SW480 (cell line): ENCODE results near the gene RTEL1.
"Not testable (repeated sequence)": the region's sequence is repeated elsewhere in the genome, so short reads cannot be mapped to it uniquely, and the experiment has no call there.

Experiments used
- DNase-seq: peaks from one replicate; pipeline ENCODE4 v3.0.0-alpha.2; 2016; ENCODE audit warnings: low spot score

RTEL1 gene, protein sequence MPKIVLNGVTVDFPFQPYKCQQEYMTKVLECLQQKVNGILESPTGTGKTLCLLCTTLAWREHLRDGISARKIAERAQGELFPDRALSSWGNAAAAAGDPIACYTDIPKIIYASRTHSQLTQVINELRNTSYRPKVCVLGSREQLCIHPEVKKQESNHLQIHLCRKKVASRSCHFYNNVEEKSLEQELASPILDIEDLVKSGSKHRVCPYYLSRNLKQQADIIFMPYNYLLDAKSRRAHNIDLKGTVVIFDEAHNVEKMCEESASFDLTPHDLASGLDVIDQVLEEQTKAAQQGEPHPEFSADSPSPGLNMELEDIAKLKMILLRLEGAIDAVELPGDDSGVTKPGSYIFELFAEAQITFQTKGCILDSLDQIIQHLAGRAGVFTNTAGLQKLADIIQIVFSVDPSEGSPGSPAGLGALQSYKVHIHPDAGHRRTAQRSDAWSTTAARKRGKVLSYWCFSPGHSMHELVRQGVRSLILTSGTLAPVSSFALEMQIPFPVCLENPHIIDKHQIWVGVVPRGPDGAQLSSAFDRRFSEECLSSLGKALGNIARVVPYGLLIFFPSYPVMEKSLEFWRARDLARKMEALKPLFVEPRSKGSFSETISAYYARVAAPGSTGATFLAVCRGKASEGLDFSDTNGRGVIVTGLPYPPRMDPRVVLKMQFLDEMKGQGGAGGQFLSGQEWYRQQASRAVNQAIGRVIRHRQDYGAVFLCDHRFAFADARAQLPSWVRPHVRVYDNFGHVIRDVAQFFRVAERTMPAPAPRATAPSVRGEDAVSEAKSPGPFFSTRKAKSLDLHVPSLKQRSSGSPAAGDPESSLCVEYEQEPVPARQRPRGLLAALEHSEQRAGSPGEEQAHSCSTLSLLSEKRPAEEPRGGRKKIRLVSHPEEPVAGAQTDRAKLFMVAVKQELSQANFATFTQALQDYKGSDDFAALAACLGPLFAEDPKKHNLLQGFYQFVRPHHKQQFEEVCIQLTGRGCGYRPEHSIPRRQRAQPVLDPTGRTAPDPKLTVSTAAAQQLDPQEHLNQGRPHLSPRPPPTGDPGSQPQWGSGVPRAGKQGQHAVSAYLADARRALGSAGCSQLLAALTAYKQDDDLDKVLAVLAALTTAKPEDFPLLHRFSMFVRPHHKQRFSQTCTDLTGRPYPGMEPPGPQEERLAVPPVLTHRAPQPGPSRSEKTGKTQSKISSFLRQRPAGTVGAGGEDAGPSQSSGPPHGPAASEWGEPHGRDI (N-terminal part only)

GRCh38 chr20:63657937-63658748 is at the start of gene RTEL1:
RTEL1 (plus strand) TSS chr20:63658312; CDS start chr20:63659403, 1,091 bp downstream.
- DNase-seq: peak; percentile 93

- no peak for DNase-seq
Measured at GRCh38 chr20:63610581-63611435, 47.3 kb upstream of the RTEL1 start.

GRCh38 chr20:63611646-63612045 is 46.5 kb upstream of the RTEL1 start:
- DNase-seq: no peak

GRCh38 chr20:63612276-63612931 is 45.7 kb upstream of the RTEL1 start:
- no peak for DNase-seq

DNA sequence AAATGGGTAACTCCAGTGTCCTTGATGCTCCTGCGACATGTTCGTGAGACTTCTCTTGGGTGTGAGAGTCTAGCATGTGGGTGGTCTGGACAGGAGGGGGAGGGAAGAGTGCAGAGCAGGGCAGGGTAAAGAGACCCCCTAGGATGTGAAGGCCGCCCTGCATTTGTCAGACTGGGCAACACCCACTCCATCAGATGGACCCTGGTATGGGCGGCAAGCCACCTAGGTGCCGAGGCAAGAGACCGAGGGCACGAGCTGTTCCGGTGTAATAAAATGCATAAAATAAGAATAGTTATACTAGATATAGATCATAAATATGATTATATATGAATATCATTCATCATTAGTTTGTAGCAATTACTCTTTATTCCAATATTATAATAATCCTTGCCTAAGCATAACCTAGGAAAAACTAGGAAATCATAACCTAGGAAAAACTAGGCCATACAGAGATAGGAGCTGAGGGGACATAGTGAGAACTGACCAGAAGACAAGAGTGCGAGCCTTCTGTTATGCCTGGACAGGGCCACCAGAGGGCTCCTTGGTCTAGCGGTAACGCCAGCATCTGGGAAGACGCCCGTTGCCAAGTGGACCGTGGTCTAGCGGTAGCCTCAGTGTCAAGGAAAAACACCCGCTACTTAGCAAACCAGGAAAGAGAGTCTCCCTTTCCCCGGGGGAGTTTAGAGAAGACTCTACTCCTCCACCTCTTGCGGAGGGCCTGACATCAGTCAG is 44.1 kb upstream of the RTEL1 start:
- not testable (repeated sequence) for DNase-seq

DNA sequence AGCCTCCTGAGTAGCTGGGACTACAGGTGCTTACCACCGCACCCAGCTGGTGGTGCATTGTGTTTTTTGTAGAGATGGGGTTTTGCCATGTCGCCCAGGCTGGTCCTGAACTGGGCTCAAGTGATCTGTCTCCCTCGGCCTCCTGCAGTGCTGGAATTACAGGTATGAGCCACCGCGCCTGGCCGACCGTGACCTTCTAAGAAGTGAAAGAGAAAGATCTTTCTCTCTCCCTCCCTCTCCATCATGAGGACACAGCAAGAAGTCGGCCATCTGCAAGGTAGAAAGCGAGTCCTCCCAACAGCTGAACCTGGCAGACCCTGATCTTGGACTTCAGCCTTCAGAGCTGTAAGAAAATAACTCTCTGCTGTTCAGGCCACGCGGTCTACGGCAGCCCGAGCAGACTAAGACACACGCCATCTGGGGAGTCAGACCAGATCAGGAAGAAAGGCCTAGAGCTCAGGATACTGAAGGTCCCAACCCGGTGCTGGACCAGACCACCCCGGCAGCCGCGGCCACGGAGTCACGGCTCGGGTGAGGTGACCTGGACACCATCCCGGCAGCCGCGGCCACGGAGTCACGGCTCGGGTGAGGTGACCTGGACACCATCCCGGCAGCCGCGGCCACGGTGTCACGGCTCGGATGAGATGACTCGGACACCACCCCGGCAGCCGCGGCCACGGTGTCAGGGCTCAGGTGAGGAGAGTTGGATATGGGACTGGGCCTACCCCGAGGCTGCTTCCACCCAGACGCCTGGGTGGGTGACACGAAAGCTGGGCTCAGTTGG is 40.8 kb upstream of the RTEL1 start:
- DNase-seq: no peak

DNA sequence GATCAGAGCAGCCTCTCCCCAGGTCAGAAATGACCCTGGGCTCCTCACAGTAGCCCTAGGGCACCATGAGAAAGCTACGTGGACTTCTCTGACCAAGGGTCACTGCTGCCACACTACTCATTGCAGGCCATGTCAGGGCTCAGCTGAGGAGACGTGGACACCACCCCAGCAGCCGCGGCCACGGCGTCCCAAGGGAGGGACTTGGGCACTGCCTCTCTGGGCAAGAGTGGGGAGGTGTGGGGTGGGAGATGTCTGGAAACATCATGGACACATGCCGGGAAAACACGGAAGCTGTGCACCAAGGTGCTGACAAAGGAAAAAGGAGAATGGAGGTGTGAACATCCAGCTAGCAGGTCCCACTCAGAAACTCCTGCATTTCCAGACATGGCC is 40.2 kb upstream of the RTEL1 start:
- DNase-seq: no peak

DNA sequence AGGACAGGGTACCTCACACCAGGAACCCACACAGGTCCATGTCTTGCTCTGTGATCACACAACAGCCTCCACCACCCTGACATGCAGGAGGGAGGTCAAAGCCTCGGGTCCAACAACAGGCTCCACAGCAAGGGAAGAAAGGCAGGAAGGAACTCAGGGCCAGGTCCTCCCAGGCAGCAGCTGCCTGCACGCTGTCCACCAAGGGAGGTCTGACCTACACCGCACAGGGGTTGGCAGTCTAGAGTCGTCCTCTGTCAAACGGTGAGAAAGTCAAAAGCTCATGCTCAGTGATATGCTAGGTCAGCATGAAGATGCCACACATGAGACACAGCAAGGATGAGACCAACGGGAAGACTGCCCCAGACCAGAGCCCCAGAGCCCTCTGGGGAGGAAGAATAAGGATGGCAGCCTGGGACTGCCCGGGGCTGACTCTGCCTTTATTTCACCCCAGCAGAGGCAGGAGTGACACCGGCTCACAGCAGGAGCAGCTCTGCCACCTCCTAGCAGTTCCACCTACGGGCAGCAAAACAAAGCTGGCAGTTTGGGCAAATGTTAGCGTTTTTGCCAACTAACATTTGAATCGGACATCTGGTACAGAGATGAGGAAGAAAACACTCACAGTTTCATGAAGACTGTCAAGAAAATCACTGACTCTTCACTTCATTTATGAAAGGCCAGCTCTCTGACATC is 39.7 kb upstream of the RTEL1 start:
- no peak for DNase-seq

DNA sequence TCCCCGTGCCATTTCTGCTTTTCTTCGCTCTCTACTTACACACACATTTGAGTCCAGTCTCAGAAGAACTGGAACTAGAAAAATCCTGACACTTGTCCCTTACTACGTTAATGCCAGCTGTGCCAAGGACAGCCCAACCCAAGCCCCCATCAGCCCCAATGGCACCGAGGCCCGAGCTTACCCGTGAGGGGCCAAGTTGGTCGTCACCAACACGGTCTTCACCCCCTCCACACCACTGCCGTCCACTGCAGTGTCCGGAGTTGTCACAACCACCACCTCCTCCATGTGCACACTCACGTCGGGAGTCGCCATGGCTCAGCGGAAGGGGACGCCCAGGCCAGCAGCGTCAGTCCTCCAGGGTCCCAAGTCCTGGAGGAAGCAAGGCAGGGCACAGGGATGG is 39.0 kb upstream of the RTEL1 start:
- no peak for DNase-seq

DNA sequence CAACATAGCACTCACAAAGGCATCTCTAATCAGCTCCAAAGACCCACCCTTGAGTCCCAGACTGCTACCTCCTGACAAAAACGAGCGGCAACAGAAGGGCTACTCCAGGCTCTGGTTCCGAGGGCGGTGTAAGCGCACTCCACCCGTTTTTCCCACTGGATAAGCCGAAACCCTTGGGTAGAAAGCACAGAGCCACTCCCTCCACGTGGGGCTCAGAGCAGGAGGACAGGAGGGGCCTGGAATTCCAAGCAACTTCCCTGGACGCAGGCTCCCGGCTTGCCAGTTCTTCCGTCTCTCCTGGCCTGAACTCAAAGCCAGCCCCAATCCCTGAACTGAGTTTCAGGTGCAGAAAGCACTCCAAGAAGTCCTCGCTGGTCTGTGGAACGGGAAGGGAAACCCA is 38.6 kb upstream of the RTEL1 start:
- DNase-seq: no peak

DNA sequence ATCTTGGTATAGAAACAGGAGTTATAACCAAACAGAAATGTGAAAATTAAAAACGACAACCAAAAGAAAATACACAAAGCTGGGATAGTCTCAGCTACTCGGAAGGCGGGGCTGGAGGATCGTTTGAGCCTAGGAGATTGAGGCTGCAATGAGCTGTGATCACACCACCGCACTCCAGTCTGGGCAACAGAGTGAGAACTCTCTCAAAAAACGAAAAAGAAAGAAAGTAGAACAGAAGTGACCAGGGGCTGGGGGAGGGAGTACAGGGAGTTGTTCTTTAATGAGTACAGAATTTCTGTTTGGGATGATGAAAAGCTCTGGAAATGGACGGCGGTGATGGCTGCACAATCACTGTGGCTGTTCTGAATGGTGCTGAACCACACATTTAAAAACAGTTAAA is 37.1 kb upstream of the RTEL1 start:
- no peak for DNase-seq

GRCh38 chr20:63622096-63622495 is 36.0 kb upstream of the RTEL1 start:
- no peak for DNase-seq

GRCh38 chr20:63622732-63623131 is 35.4 kb upstream of the RTEL1 start:
- DNase-seq: no peak

DNA sequence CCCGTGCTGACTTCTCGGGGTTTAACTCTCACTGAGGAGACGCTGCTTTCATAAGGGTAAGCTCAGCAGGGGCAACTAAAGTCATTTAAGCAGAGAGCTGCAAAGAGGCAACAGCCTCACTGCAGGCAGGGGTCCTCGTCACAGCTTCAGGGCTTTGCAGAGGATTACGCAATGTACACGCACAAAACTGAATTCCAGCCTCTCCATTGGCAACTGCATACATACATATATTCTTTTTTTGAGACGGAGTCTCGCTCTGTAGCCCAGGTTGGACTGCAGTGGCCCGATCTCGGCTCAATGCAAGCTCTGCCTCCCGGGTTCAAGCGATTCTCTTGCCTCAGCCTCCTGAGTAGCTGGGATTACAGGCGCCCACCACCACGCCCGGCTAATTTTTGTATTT is 33.6 kb upstream of the RTEL1 start:
- DNase-seq: no peak

DNA sequence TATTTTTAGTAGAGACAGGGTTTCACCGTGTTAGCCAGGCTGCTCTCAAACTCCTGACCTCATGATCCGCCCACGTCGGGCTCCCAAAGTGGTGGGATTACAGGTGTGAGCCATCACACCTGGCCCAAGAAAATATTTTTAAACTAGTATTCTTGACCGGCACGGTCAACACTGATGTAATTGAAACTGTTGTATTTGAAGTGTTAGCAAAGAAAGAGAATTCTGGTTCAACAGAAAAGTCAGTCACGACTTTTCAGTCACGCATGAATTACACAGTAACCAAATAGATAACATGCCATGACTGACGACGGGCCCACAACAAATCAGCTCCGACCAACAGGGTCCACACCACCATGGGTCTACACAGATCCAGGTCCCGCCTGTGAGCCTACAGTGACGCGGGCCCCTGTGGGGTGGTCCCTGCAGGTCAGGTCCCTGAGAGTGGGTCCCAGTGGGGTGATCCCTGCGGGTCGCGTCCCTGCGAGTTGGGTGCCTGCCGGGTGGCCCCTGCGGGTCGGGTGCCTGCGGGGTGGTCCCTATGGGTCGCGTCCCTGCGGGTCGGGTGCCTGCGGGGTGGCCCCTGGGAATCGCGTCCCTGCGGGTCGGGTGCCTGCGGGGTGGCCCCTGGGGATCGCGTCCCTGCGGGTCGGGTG is 32.2 kb upstream of the RTEL1 start:
- peak; percentile 39 for DNase-seq

DNA sequence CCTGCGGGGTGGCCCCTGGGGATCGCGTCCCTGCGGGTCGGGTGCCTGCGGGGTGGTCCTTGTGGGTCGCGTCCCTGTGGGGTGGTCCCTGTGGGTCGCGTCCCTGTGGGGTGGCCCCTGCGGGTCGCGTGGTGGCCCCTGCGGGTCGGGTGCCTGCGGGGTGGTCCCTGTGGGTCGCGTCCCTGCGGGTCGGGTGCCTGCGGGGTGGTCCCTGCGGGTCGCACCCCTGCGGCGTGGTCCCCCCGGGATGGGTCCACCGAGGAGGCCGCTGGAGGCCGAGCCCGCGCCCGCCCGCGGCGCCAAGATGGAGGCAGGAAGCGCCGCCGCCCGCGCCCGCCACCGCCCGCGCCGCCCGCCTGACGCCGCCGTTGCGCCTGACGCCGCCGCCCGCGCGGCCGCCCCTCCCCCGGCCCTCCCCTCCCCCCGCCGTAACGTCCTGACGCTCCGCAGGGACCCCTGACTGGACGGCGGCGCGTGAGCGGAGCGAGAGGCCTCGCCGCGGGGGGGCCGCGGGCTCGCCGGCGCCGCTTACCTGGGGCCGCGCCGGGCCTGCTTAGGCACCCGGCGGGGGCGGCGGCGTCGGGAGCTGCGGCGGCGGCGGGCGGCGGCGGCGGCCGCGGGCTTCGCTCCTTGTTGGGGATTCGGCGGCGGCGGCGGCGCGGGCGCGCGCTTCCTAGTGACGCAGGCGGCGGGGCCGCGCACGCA is 31.5 kb upstream of the RTEL1 start, which contains the start of gene GMEB2:
TSS of gene GMEB2 (minus strand) at position 678 of the 705 bp plus-strand sequence. CDS start 7,704 bp downstream, outside the sequence.
- peak; percentile 85 for DNase-seq
